HG03442 (cell line): Measurements from ENCODE around the gene STRADA.

Experiments
- ATAC-seq: cut with Tn5 transposase; IDR thresholded peaks from one replicate; pipeline ENCODE4 v1.9.1; 2021; ENCODE audit warnings: mild to moderate bottlenecking, moderate library complexity; ENCODE audit not compliant: unreplicated experiment

STRADA gene

GRCh38 chr17:63741408-63742173 lies at the start of gene STRADA:
TSS of gene STRADA (minus strand) at chr17:63741799. CDS start at chr17:63728369, 13,430 bp downstream.
- peak; percentile 86 for ATAC-seq

- no peak for ATAC-seq
These were observed 48.5 kb upstream of the STRADA start for GRCh38 chr17:63790057-63790456.

- no peak for ATAC-seq
These were observed 45.5 kb upstream of the STRADA start for GRCh38 chr17:63786971-63787711.

- no peak for ATAC-seq
These were observed 44.5 kb upstream of the STRADA start for GRCh38 chr17:63786117-63786516.

- ATAC-seq, result no peak
These were observed 44.0 kb upstream of the STRADA start for GRCh38 chr17:63785556-63785955.

GRCh38 chr17:63783522-63783921 lies 41.9 kb upstream of the STRADA start:
- no peak for ATAC-seq

GRCh38 chr17:63780928-63781327 lies 39.3 kb upstream of the STRADA start:
- no peak for ATAC-seq

GRCh38 chr17:63780507-63780906 lies 38.9 kb upstream of the STRADA start:
- no peak for ATAC-seq

GRCh38 chr17:63775420-63775819 lies 33.8 kb upstream of the STRADA start:
- no peak for ATAC-seq

- no peak for ATAC-seq
These were observed 33.3 kb upstream of the STRADA start for GRCh38 chr17:63774969-63775265.

GRCh38 chr17:63774141-63774968 lies 32.8 kb upstream of the STRADA start, which contains the start of gene DDX42:
TSS of gene DDX42 (plus strand) at chr17:63774170. CDS start at chr17:63787050, 12,880 bp downstream.
- no peak for ATAC-seq

- peak; percentile 83 for ATAC-seq
These were observed 31.9 kb upstream of the STRADA start, which contains the start of gene CCDC47 for GRCh38 chr17:63773272-63774140. TSS of gene CCDC47 (minus strand) at chr17:63773597. CDS start at chr17:63766175, 7,422 bp downstream.

GRCh38 chr17:63772801-63773271 lies 31.2 kb upstream of the STRADA start:
- ATAC-seq, result no peak

GRCh38 chr17:63768433-63768832 lies 26.8 kb upstream of the STRADA start:
- no peak for ATAC-seq

- ATAC-seq, result no peak
These were observed 25.2 kb upstream of the STRADA start for GRCh38 chr17:63766754-63767153.

GRCh38 chr17:63764716-63765115 lies 23.1 kb upstream of the STRADA start:
- ATAC-seq, result no peak

GRCh38 chr17:63762161-63763078 lies 20.8 kb upstream of the STRADA start:
- no peak for ATAC-seq

GRCh38 chr17:63760771-63761539 lies 19.4 kb upstream of the STRADA start:
- no peak for ATAC-seq
